Activated CD4-positive, CD25-positive, alpha-beta regulatory T cell (primary cell): ENCODE measurements around the gene SPO11.

Experiments used
- DNase-seq, 4 experiments: peaks; one replicate each; lab custom pipeline; 2025; lab: John Stamatoyannopoulos, UW

The SPO11 gene

GRCh38 chr20:57329608-57330221 lies at the start of gene SPO11:
Gene SPO11, plus strand, starts transcription at chr20:57329803. Its CDS starts 65 bp downstream, at chr20:57329868.
- no peak for DNase-seq

- DNase-seq, result no peak
Observed at GRCh38 chr20:57280221-57280620, 49.4 kb upstream of the SPO11 start.

- DNase-seq, result no peak
Observed at GRCh38 chr20:57281900-57282299, 47.7 kb upstream of the SPO11 start.

GRCh38 chr20:57282670-57283361 lies 46.8 kb upstream of the SPO11 start:
- DNase-seq, result no peak

- DNase-seq, result no peak
Observed at GRCh38 chr20:57283860-57284259, 45.7 kb upstream of the SPO11 start.

GRCh38 chr20:57287007-57287880 lies 42.4 kb upstream of the SPO11 start:
- DNase-seq, result no peak

- DNase-seq, result no peak
Observed at GRCh38 chr20:57287901-57288300, 41.7 kb upstream of the SPO11 start.

GRCh38 chr20:57288651-57289277 lies 40.8 kb upstream of the SPO11 start:
- DNase-seq, result no peak

GRCh38 chr20:57289391-57290177 lies 40.0 kb upstream of the SPO11 start:
- no peak for DNase-seq

- no peak for DNase-seq
Observed at GRCh38 chr20:57290178-57290484, 39.5 kb upstream of the SPO11 start.

GRCh38 chr20:57291003-57291402 lies 38.6 kb upstream of the SPO11 start:
- DNase-seq, result no peak

- DNase-seq, result no peak
Observed at GRCh38 chr20:57291694-57292093, 37.9 kb upstream of the SPO11 start.

- DNase-seq, result no peak
Observed at GRCh38 chr20:57292611-57293010, 37.0 kb upstream of the SPO11 start.

GRCh38 chr20:57293995-57294394 lies 35.6 kb upstream of the SPO11 start:
- no peak for DNase-seq

GRCh38 chr20:57294550-57294949 lies 35.1 kb upstream of the SPO11 start:
- DNase-seq, result no peak

GRCh38 chr20:57298457-57298856 lies 31.1 kb upstream of the SPO11 start:
- no peak for DNase-seq

GRCh38 chr20:57301026-57301425 lies 28.6 kb upstream of the SPO11 start:
- no peak for DNase-seq

GRCh38 chr20:57306747-57307146 lies 22.9 kb upstream of the SPO11 start:
- DNase-seq, result no peak

GRCh38 chr20:57308451-57309271 lies 20.9 kb upstream of the SPO11 start:
- DNase-seq, result no peak

- no peak for DNase-seq
Observed at GRCh38 chr20:57309544-57310115, 20.0 kb upstream of the SPO11 start.
